Spinal cord (tissue), 10 donors: ENCODE measurements around the gene TMEM179. TPM values are rescaled to one million over a fixed set of nuclear protein-coding genes. Genes with fewer than 3 reads are reported as not detected.

Experiments used
- DNase-seq, 6 donors: peaks; one replicate each; pipeline versions ENCODE4 v3.0.0 to v3.0.0-alpha.2; 2013 to 2015; ENCODE audit warnings: low spot score in 6 of 6, low read depth in 4 of 6
- H3K27ac ChIP-seq: one replicate; pipeline ENCODE4 v1.5.1; 2013; ENCODE audit warnings: low read depth, low read length, control low read depth
- H3K27me3 ChIP-seq: one replicate; pipeline ENCODE4 v1.6.1; 2013; ENCODE audit warnings: low read length; ENCODE audit not compliant: control insufficient read depth, insufficient read depth
- H3K36me3 ChIP-seq: one replicate; pipeline ENCODE4 v1.6.1; 2013; ENCODE audit warnings: low read length; ENCODE audit not compliant: control insufficient read depth, insufficient read depth
- H3K4me1 ChIP-seq: one replicate; pipeline ENCODE4 v1.6.1; 2013; ENCODE audit warnings: low read length; ENCODE audit not compliant: control insufficient read depth, insufficient read depth
- H3K4me3 ChIP-seq: one replicate; pipeline ENCODE4 v1.5.1; 2013; ENCODE audit warnings: low read depth, low read length, control low read depth
- H3K9me3 ChIP-seq: one replicate; pipeline ENCODE4 v1.6.1; 2013; ENCODE audit warnings: low read length; ENCODE audit not compliant: control insufficient read depth, insufficient read depth
- WGBS: methylation state at CpG from one replicate; pipeline ENCODE4 v1.1.5; 2013; ENCODE audit warnings: missing lambda C conversion rate; ENCODE audit not compliant: insufficient coverage; 5-methylcytosine and 5-hydroxymethylcytosine counted together
- polyA plus RNA-seq, 2 donors: library from polyadenylated mRNA; unstranded; fragments of 120-200 nt; gene quantifications; one replicate each; pipeline ENCODE4 v1.2.1, GENCODE V29; 2013; ENCODE audit not compliant: insufficient read length in 2 of 2
- total RNA-seq, 2 donors: library from RNA; depleted of rRNA in 1 of 2; stranded (reverse); fragments of 120-200 nt in 1 of 2; fragments of >200 nt in 1 of 2; gene quantifications; one replicate each; pipeline versions ENCODE4 v1.2.3 to v1.2.4, GENCODE V29; 2013 to 2014
- donor health status: healthy.

TMEM179 gene
- total and polyA plus RNA-seq, 4 donors: 9.4 to 65.5 (median 39.0) TPM

DNA sequence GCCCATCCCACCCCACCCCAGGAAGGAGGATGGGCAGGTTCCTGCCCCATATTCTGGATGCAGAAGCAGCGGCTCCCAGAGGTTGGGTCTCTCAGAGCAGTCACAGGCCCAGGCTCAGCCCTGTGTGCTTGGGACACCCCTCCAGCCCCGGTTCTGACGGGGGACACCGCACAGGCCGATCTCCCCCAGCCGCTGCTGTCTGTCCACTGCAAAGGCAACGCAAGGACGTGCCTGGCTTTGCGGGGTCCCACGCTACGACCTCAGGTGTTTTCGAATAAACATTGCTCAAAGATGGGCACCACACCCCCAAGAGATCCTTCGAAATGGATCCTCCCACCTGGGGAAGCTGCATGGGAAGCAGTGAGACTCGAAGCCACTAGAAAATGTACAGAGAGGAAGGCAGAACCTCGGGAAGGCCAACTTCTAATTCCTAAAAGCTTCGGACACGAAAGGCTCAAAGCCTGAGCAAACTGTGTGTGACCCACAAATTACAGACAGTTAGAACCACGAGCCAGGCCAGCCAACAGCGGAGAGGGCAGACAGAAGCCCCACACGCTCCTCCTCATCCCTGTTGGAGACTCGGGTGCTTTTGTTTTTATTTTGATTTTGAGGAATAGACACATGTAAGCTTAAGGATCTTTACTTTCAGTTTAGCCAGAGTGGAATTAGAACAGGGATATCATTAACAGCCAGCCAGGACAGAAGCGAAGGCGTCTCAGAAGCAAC lies 14.2 kb downstream of the TMEM179 start:
- no peak overlapping the region for H3K27ac ChIP-seq
- WGBS: 85% methylated on average over 19 of the region's 23 CpGs

DNA sequence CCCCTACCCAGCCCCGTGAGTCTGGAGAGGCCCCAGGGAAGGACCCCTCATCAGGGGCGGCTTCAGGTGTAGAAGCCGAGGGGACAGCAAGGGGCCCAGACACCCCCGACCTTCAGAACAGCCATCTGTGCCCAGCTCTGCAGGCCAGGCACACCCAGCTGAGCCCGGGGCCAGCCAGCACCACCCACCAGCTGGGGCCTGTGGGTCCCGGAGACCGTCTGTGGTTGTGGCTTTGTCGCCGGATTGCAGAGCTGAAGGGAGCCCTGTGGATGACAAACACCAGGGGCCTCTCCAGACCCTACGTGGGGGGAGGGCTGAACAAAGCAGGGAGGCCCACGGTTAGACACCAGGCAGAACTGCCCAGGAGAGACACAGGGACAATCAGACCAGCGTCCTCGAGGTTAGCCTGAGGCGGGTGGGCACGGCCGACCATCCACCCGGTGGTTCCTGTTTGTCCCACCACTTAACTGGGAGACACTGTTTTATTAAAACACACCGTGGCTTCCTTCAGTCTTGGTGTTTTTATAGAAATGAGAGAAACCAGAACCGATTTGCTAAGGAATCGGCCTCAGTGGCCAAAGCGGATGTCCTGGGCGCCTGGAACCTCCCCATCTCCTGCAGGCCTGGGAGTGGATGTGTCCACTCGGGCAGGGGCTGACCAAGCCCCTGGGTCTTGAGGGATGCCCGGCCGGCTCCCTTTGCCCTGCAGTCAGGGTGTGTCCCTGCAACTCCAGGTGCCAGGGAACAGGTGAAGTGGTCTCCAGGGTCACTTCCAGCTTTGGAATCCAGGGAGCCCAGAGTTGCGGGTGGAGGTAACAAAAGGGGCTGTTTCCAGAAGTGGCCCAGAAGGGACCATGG lies 15.0 kb downstream of the TMEM179 start:
- no peaks in the 10 kb centered on the region for H3K9me3 ChIP-seq
- no peak overlapping the region for H3K4me3 ChIP-seq
- H3K27me3 ChIP-seq: no peaks in the 10 kb centered on the region
- H3K36me3 ChIP-seq: peaks cover 27% of the 10 kb centered on the region
- peaks cover 29% of the 10 kb centered on the region for H3K4me1 ChIP-seq
- WGBS: 79% methylated on average over 26 of the region's 26 CpGs
- DNase-seq: no peak
- no peak overlapping the region for H3K27ac ChIP-seq

More for the DNA sequence above, 14.2 kb downstream of the TMEM179 start:
- no peak for DNase-seq
- H3K4me1 ChIP-seq: peaks cover 26% of the 10 kb centered on the region
- H3K4me3 ChIP-seq: no peak overlapping the region
- H3K27me3 ChIP-seq: no peaks in the 10 kb centered on the region
- peaks cover 33% of the 10 kb centered on the region for H3K36me3 ChIP-seq
- H3K9me3 ChIP-seq: no peaks in the 10 kb centered on the region

DNA sequence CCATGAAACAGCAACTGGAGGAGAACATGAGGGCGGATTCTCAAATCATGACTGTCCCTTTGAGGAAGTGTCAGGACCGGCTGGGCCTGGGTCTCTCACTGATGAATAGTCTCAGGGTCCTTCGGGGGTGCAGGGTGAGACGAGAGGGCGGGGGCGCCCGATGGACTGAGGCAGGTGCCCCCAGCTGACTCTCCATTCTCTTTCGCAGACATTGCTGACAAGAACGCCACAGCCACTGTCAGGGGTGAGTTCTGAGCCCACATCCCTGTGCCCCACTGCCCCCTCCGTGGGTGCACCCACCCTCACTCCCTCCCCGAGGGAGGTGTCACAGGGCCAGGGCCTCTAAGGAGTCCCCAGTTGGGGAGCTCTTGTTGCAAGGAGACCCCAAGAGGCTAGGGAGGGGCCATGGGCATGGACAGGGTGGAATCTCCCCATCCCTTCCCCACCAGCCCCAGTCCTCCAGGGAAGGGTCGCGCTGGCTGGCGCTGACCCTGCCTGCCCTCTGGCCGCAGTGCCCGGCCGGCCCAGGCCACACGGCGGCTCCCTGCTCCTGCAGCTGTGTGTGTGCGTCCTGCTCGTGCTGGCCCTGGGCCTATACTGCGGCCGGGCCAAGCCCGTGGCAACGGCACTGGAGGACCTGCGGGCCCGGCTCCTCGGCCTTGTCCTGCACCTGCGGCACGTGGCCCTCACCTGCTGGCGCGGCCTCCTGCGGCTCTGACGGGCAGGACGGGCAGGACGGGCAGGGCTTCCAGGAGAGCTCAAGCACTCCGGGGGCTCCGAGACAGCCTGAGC lies 16.3 kb downstream of the TMEM179 start:
- Histone ChIP-seq H3K27me3 (no peaks in the 10 kb centered on the region), H3K4me3 (no peak overlapping the region), H3K4me1 (peaks cover 29% of the 10 kb centered on the region), H3K9me3 (no peaks in the 10 kb centered on the region), H3K27ac (no peak overlapping the region), H3K36me3 (peaks cover 16% of the 10 kb centered on the region)
- WGBS: 81% methylated on average over 36 of the region's 38 CpGs
- no peak for DNase-seq

DNA sequence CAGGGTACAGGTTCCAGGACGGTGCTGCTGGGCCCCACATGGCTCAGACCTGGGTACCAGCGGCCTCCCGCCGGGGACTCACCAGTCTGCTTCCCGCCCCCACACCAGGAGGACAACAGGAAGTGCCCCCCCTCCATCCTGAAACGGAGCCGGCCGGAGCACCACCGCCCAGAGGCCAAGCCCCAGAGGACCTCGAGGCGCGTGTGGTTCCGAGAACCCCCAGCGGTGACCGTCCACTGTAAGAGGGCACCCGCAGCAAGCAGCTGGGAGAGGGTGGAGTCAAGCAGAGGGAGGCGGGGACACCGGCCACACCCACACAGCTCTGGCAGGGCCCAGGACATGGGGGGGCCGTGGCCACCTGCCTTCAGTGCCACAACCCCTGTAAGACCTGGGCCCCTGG lies 16.9 kb downstream of the TMEM179 start:
- WGBS: 67% methylated on average over 18 of the region's 19 CpGs
- peaks cover 10% of the 10 kb centered on the region for H3K36me3 ChIP-seq
- no peak for DNase-seq
- H3K27me3 ChIP-seq: no peaks in the 10 kb centered on the region
- no peak overlapping the region for H3K27ac ChIP-seq
- peaks cover 29% of the 10 kb centered on the region for H3K4me1 ChIP-seq
- H3K9me3 ChIP-seq: no peaks in the 10 kb centered on the region
- H3K4me3 ChIP-seq: no peak overlapping the region

DNA sequence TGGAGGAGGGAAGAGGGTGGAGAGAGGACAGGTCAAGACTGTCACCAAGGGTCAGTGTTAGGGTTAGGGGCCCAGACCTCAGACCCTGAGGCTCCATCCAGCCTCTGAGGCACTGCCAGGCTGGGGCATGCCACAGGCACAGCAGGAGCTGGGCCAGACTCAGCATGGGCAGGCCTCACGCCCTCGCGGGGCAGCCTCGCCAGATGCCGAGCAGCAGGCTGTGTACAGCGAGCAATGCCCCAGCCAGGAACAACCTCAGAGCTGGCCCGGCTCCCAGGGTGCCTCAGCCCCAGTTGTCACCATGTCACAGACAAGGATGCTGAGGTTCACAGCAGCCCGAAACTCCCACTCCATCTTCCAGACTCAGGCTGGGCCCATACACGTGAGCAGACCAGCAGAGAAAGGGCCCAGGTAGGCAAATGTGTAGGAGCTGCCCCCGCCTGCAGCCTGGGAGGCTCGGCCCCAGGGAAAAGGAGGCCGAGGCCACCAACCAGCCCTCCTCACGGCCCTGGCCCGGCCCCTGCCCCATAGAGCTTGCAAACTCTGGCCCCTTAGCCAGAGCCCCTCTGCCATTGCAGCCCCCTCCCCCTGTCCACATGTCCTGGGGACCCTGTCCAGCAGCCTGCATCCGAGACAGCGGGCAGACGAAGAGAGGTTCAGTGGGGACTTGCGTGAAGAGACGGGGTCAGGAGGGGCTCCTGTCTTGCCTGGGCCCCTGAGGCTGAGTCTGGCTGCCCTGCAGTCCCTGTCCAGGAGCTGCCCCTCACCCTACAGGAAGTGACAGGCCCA lies 17.5 kb downstream of the TMEM179 start:
- Histone ChIP-seq H3K27ac (no peak overlapping the region), H3K4me3 (no peak overlapping the region), H3K36me3 (peaks cover 7% of the 10 kb centered on the region), H3K27me3 (no peaks in the 10 kb centered on the region), H3K9me3 (no peaks in the 10 kb centered on the region), H3K4me1 (peaks cover 35% of the 10 kb centered on the region)
- 59% methylated on average over 15 of the region's 19 CpGs for WGBS
- peak in 2 of 6 donors; percentile 41 to 50 for DNase-seq

DNA sequence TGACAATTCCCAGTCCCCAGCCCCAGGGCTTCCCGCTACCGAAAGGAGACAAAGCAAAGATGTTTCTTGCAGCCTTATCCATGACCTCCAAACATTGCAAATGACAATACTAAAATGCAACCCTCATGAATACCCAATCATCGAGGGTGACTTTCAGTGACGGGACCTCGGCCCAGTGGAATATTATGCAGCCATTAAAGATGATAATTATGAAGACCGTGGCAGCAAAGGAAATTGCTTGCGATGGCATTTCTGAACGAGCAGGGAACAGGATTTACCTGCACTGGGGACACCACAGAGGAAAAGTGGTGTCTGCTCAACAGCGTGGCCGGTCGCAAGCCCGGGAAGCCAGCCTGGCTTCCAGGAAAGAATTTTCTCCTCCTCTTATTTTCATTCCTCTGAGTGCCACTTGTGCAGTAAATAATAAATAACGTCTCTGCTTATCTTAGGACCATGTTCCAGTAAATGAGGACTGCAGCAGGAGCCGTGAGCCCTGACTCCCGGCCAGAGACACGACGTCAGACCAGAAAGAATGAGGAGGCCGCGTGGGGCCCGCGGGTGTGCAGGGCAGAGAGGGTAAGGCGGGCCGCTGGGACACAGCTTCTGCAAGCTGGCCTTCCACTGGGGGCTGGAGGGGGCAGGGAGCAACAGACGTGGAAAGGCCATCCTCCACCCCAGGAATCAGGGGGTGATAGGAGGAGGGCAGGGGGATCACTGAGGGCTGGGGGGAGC lies 18.4 kb downstream of the TMEM179 start:
- Histone ChIP-seq H3K4me1 (peaks cover 44% of the 10 kb centered on the region), H3K36me3 (no peaks in the 10 kb centered on the region), H3K27ac (no peak overlapping the region), H3K27me3 (no peaks in the 10 kb centered on the region), H3K4me3 (no peak overlapping the region), H3K9me3 (no peaks in the 10 kb centered on the region)
- WGBS: 63% methylated on average over 24 of the region's 24 CpGs
- DNase-seq: peak in 1 of 6 donors; percentile 37

DNA sequence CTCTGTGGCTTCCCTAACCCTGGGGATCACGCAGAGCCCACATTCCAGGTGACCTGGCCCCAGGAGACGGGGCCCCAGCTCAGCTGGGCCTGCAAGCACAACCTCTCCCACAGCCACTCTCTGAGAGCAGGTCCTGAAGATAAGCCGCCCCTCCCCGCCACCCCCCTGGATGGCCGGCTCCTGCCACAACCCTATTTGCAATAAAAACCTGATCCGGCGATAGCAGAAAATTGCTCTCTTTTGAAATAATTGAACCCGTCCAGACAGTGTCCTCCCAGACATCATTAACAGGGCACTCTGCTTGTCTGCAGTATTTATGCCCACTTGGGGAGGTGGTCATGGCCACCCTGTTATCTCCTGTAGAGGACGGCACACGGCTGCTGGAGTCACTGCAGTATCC lies 20.0 kb downstream of the TMEM179 start:
- Histone ChIP-seq H3K27ac (no peak overlapping the region), H3K9me3 (no peaks in the 10 kb centered on the region), H3K4me3 (no peak overlapping the region), H3K36me3 (no peaks in the 10 kb centered on the region), H3K27me3 (no peaks in the 10 kb centered on the region), H3K4me1 (peaks cover 60% of the 10 kb centered on the region)
- DNase-seq: no peak
- WGBS: 73% methylated on average over 10 of the region's 10 CpGs

DNA sequence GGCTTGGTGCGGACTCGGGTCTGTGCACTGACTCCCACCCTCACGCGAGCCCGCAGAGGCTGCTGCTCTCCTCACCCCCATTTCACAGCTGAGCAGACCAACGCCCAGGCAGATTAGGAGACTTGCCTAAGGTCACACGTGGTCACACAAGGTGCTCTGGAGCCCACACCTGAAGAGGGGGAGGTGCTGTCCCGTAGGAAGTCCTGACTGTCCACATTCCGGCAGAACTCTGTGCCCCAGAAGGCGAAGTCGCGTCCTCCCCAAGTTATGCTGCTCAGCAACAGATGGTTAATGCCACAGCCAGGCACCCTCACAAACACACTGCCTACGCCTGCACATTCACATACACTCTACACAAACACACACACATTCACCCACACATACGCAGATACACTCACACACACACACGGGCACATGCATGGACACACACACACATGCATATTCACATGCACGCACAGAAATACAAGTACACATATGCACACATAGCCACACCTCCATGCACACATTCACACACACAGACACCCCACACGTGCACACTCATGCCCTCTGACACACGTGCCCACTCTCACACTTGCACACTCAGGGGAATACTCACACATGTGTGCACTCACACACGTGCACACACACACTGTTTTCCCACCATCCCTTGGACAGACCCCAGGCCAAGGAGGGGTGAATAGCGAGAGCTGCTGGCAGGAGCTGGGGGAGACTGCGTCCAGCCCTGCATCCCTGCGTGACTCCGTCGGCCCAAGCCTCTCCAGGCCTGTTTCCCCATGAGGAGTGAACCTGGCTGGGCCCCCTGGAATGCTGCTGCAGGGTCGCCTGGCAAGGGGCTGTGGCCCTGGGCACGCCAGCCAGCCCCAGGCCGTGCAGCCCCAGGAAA lies 20.9 kb downstream of the TMEM179 start:
- DNase-seq: no peak
- H3K9me3 ChIP-seq: no peaks in the 10 kb centered on the region
- WGBS: 75% methylated on average over 24 of the region's 27 CpGs
- H3K4me3 ChIP-seq: no peak overlapping the region
- H3K4me1 ChIP-seq: peaks cover 69% of the 10 kb centered on the region
- H3K27ac ChIP-seq: no peak overlapping the region
- H3K36me3 ChIP-seq: no peaks in the 10 kb centered on the region
- H3K27me3 ChIP-seq: peaks cover 1% of the 10 kb centered on the region
